Fibroblast of villous mesenchyme (primary cell): ENCODE data around the gene BTBD19. TPM values are rescaled to one million over a fixed set of nuclear protein-coding genes. Genes with fewer than 3 reads are reported as not detected.

Experiments used
- DNase-seq: peaks from one replicate; pipeline ENCODE4 v3.0.0-alpha.2; 2010; ENCODE audit warnings: low read depth
- H3K4me3 ChIP-seq: 2 replicates; pipeline ENCODE4 v1.5.1; 2011; ENCODE audit warnings: low read depth, mild to moderate bottlenecking, low read length
- CTCF ChIP-seq: IDR thresholded peaks from 2 replicates; pipeline ENCODE4 v1.5.1; 2012; ENCODE audit warnings: low read depth, mild to moderate bottlenecking, low read length; ENCODE audit not compliant: insufficient read depth
- small RNA-seq: library from RNA; depleted of rRNA; stranded (forward); fragments of <200 nt; gene quantifications from one replicate; pipeline ENCODE3, GENCODE V24; 2012
- total RNA-seq: library from RNA; depleted of rRNA; stranded (reverse); fragments of >200 nt; gene quantifications from 2 replicates; pipeline ENCODE4 v1.2.3, GENCODE V29; 2012

The BTBD19 gene
- total RNA-seq, 1 donor = 13.0 TPM

GRCh38 chr1:44854970-44855369, 46.6 kb downstream of the BTBD19 start:
- no peak overlapping the region for H3K4me3 ChIP-seq
- TF ChIP-seq CTCF = no peak

GRCh38 chr1:44855742-44856141, 47.4 kb downstream of the BTBD19 start:
- no peak for DNase-seq
- H3K4me3 ChIP-seq = no peak overlapping the region
- TF ChIP-seq CTCF = no peak

More at GRCh38 chr1:44854970-44855369, 46.6 kb downstream of the BTBD19 start:
- DNase-seq = no peak

GRCh38 chr1:44857446-44857845, 49.1 kb downstream of the BTBD19 start:
- no peak overlapping the region for H3K4me3 ChIP-seq
- no peak for TF ChIP-seq CTCF
- DNase-seq = no peak

- DNase-seq = no peak
- TF ChIP-seq CTCF = no peak
- H3K4me3 ChIP-seq = no peak overlapping the region
These were observed 52.0 kb downstream of the BTBD19 start for GRCh38 chr1:44860331-44860730.

GRCh38 chr1:44860891-44861425, 52.6 kb downstream of the BTBD19 start:
- DNase-seq = no peak
- TF ChIP-seq CTCF = no peak
- H3K4me3 ChIP-seq = no peak overlapping the region

- no peak for TF ChIP-seq CTCF
- peak; percentile 30 for DNase-seq
- no peak overlapping the region for H3K4me3 ChIP-seq
These were observed 54.6 kb downstream of the BTBD19 start for GRCh38 chr1:44862829-44863401.

Small RNAs within 50 kb of the gene (small RNA-seq; reads per million reads assigned to genes)
- not detected for gene AL136380.1
- gene SNORD38A = 3,298 reads per million, percentile 99 among the genes with 10 or more reads in this experiment
- gene SNORD38B = not detected
- 27.2 reads per million, percentile 94 among the genes with 10 or more reads in this experiment for gene SNORD46
- gene SNORD55 = not detected

Other genes starting within 250 kb of the BTBD19 start
- 6.4 and 7.3 TPM in 2 replicates for gene TMEM53, start 134.0 kb upstream of the BTBD19 start, total RNA-seq
- 0.32 and 0.43 TPM in 2 replicates for gene ARMH1, start 133.8 kb upstream of the BTBD19 start, total RNA-seq
- gene RNU5D-1, start 77.4 kb upstream of the BTBD19 start, total RNA-seq = not detected in 2 replicates
- 18.7 and 26.8 TPM in 2 replicates for gene KIF2C, start 68.7 kb upstream of the BTBD19 start, total RNA-seq
- gene RPS8, start 33.0 kb upstream of the BTBD19 start, total RNA-seq = 1,148 and 1,233 TPM in 2 replicates
- gene BEST4, start 20.4 kb upstream of the BTBD19 start, total RNA-seq = not detected in 2 replicates
- 44.0 and 44.5 TPM in 2 replicates for gene PLK3, start 8.1 kb upstream of the BTBD19 start, total RNA-seq
- under 0.01 TPM in 1 of 2 replicates, not detected in the other for gene DYNLT4, start 1.2 kb upstream of the BTBD19 start, total RNA-seq
- under 0.01 and 0.32 TPM in 2 replicates for gene PTCH2, start 34.7 kb downstream of the BTBD19 start, total RNA-seq
- 36.7 and 45.3 TPM in 2 replicates for gene EIF2B3, start 178.1 kb downstream of the BTBD19 start, total RNA-seq
- gene HECTD3, start 202.8 kb downstream of the BTBD19 start, total RNA-seq = 20.3 and 25.1 TPM in 2 replicates
- gene UROD, start 203.7 kb downstream of the BTBD19 start, total RNA-seq = 136 and 179 TPM in 2 replicates